ENCODE measurements around the gene DNM3.
"Not testable (repeated sequence)": the region's sequence is repeated elsewhere in the genome, so short reads cannot be mapped to it uniquely, and the experiment has no call there.

The DNM3 gene

DNA sequence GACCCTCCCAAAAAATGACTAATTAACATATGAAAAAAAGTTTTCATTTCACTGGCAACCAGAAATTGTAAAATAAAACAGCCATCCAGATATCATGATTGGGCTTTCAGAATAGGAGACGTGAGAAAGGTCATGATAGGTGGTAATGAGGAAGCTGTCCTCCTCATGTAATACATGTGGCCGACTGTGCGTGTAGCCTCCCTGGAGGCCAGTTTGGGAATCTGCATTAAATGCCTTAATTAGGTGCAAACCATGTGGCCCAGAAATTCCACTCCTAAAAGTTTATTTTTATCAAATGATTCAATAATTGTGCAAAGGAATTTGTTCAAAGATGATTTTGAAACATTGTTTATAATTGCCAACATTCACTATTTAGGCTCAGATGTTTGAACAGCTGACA is 451.5 kb downstream of the DNM3 start:
- no peak for TF ChIP-seq CTCF (conservative IDR thresholded peaks at IDR 0.05; ENCODE audit: low read length)
- peak; percentile 50 for DNase-seq (ENCODE audit: low read depth)
- H3K4me3 ChIP-seq (ENCODE audit: low read length), result no peak overlapping the region

DNA sequence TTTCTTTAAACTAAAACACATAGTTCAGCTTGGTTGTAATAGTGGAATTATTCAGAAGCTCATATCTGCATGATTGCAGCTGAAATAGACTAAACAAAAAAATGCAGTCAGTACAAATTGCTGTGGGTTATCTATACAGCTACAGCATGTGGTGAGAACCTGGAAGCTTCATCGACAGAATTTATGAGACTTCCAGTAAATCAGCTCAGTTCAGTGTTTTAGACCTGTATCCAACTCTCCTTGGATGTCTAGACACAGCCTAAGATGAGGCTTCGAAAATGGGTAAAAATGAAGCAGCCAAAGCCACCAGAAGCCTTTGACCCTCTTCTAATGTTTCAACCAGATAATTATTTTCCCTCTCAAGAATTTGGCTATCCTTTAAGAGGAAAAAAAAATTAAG is 452.1 kb downstream of the DNM3 start:
- peak; percentile 79 for DNase-seq (ENCODE audit: low read depth)
- H3K4me3 ChIP-seq (ENCODE audit: low read length), result no peak overlapping the region
- no peak for TF ChIP-seq CTCF (conservative IDR thresholded peaks at IDR 0.05; ENCODE audit: low read length)

- no peak overlapping the region for H3K4me3 ChIP-seq (ENCODE audit: low read length)
- no peak for DNase-seq (ENCODE audit: low read depth)
- no peak for TF ChIP-seq CTCF (conservative IDR thresholded peaks at IDR 0.05; ENCODE audit: low read length)
Measured at GRCh38 chr1:172298141-172298540, 456.8 kb downstream of the DNM3 start.

DNA sequence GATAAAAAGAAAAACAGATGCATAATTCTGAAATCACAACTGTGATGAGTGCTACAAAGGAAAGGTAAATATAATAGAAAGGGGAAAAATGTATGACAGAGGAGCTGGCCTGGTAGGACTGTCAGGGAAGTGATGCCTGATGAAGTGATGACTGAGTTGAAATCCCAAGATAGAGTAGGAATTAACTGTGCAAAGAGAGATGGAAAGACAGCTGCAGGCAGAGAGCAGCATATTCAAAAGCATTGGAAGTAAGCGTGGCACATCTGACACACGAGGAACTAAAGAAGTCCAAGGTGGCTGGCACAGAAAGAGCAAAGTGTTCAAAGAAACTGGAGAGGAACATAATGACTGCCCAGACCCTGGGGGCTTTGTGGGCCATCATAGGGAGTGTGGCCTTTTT is 457.6 kb downstream of the DNM3 start:
- no peak for DNase-seq (ENCODE audit: low read depth)
- H3K4me3 ChIP-seq (ENCODE audit: low read length), result no peak overlapping the region
- no peak for TF ChIP-seq CTCF (conservative IDR thresholded peaks at IDR 0.05; ENCODE audit: low read length)

GRCh38 chr1:172299515-172299914 is 458.2 kb downstream of the DNM3 start:
- no peak for TF ChIP-seq CTCF (conservative IDR thresholded peaks at IDR 0.05; ENCODE audit: low read length)
- DNase-seq (ENCODE audit: low read depth), result no peak
- H3K4me3 ChIP-seq (ENCODE audit: low read length), result no peak overlapping the region

GRCh38 chr1:172307508-172307907 is 466.2 kb downstream of the DNM3 start:
- DNase-seq (ENCODE audit: low read depth); H3K4me3 ChIP-seq (ENCODE audit: low read length): not testable (repeated sequence)

DNA sequence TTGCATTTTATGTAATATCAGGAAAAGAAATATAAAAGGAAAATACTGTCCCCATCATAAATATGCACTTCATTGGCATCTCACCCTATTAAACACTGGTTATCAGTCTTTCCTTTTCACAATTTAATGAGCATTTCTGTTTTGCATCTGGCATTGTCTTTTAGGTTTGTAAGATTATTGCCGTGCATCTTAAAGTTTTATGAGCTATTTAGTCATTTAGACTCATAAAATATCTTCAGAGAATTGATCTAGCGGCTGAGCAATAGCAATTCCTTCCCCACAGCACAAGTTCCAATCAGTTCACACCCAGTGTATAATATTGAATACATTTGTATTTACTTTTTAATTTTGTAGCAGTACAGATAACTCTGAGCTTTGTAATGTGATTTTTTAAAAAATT is 466.8 kb downstream of the DNM3 start:
- no peak overlapping the region for H3K4me3 ChIP-seq (ENCODE audit: low read length)
- no peak for DNase-seq (ENCODE audit: low read depth)
- TF ChIP-seq CTCF (conservative IDR thresholded peaks at IDR 0.05; ENCODE audit: low read length), result no peak

GRCh38 chr1:172308577-172308976 is 467.3 kb downstream of the DNM3 start:
- H3K4me3 ChIP-seq (ENCODE audit: low read length), result no peak overlapping the region
- no peak for TF ChIP-seq CTCF (conservative IDR thresholded peaks at IDR 0.05; ENCODE audit: low read length)
- DNase-seq (ENCODE audit: low read depth), result no peak

Data from AG10803 (cell line).